ENCODE results near the gene PSME3IP1. TPM values are rescaled to one million over a fixed set of nuclear protein-coding genes. Genes with fewer than 3 reads are reported as not detected.

The PSME3IP1 gene
- total and polyA plus RNA-seq, 9 donors = 38.0 to 147 (median 59.3) TPM

GRCh38 chr16:57213462-57213861 lies 27.6 kb upstream of the PSME3IP1 start:
- no peak overlapping the region for H3K27ac ChIP-seq
- no peaks in the 10 kb centered on the region for H3K36me3 ChIP-seq

GRCh38 chr16:57209780-57210179 lies 23.9 kb upstream of the PSME3IP1 start:
- Histone ChIP-seq H3K4me1 (ENCODE audit: insufficient read depth) (no peaks in the 10 kb centered on the region), H3K27ac (no peak overlapping the region), H3K9me3 (no peaks in the 10 kb centered on the region), H3K27me3 (no peaks in the 10 kb centered on the region), H3K4me3 (no peak overlapping the region), H3K36me3 (no peaks in the 10 kb centered on the region)
- no peak for TF ChIP-seq EP300 (IDR thresholded peaks at IDR 0.05)
- no peak for TF ChIP-seq POLR2A (IDR thresholded peaks at IDR 0.05)
- no peak for TF ChIP-seq CTCF (IDR thresholded peaks at IDR 0.05)
- intact Hi-C loops (cut with DNase I) = no loop called here
- WGBS, 3 donors = 94 to 99% (median 98%) methylated on average over 5 of the region's 5 CpGs
- DNase-seq = no peak

More at GRCh38 chr16:57213462-57213861, 27.6 kb upstream of the PSME3IP1 start:
- Histone ChIP-seq H3K4me1 (ENCODE audit: insufficient read depth) (no peaks in the 10 kb centered on the region), H3K9me3 (peaks cover 0 to 4% of the 10 kb centered on the region in 2 donors), H3K4me3 (no peak overlapping the region), H3K27me3 (no peaks in the 10 kb centered on the region)
- no peak for TF ChIP-seq POLR2A (IDR thresholded peaks at IDR 0.05)
- no peak for TF ChIP-seq EP300 (IDR thresholded peaks at IDR 0.05)
- TF ChIP-seq CTCF (IDR thresholded peaks at IDR 0.05) = no peak
- WGBS, 3 donors = 85 to 97% (median 96%) methylated on average over 1 of the region's 1 CpG
- intact Hi-C loops (cut with DNase I) = no loop called here
- DNase-seq = no peak

DNA sequence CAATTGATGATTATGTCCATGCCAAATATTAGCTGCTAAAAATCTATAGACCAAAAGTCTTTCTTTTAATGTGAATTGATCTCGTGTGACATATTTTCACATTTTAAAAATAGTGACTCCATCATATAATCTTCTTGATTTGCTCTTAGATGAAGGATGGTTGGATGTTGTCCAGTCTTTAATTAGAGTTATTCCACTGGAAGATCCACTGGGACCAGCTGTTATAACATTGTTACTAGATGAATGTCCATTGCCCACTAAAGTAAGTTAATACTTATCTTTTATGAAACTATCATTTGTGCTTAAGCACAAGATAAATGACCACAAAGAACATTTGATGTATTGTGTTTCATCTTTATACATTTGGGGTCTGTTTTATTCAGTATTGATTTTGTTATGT lies 23.1 kb upstream of the PSME3IP1 start:
- Histone ChIP-seq H3K9me3 (no peaks in the 10 kb centered on the region), H3K36me3 (no peaks in the 10 kb centered on the region), H3K4me1 (ENCODE audit: insufficient read depth) (no peaks in the 10 kb centered on the region), H3K27ac (no peak overlapping the region), H3K4me3 (no peak overlapping the region), H3K27me3 (no peaks in the 10 kb centered on the region)
- 86 to 98% (median 97%) methylated on average over 1 of the region's 1 CpG for WGBS, 3 donors
- DNase-seq = no peak
- TF ChIP-seq POLR2A (IDR thresholded peaks at IDR 0.05) (no peak), CTCF (IDR thresholded peaks at IDR 0.05) (no peak), EP300 (IDR thresholded peaks at IDR 0.05) (no peak)
- intact Hi-C loops (cut with DNase I) = no loop called here

DNA sequence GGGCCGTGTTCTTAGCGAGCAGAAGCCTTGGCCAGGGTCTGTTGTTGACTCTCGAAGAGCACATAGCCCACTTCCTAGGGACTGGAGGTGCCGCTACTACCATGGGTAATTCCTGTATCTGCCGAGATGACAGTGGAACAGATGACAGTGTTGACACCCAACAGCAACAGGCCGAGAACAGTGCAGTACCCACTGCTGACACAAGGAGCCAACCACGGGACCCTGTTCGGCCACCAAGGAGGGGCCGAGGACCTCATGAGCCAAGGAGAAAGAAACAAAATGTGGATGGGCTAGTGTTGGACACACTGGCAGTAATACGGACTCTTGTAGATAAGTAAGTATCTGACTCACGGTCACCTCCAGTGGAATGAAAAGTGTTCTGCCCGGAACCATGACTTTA lies 18.8 kb upstream of the PSME3IP1 start:
- TF ChIP-seq CTCF (IDR thresholded peaks at IDR 0.05) (no peak), POLR2A (IDR thresholded peaks at IDR 0.05) (no peak), EP300 (IDR thresholded peaks at IDR 0.05) (no peak)
- Histone ChIP-seq H3K36me3 (no peaks in the 10 kb centered on the region), H3K27ac (no peak overlapping the region), H3K4me3 (no peak overlapping the region), H3K27me3 (no peaks in the 10 kb centered on the region), H3K9me3 (no peaks in the 10 kb centered on the region), H3K4me1 (ENCODE audit: insufficient read depth) (no peaks in the 10 kb centered on the region)
- WGBS, 3 donors = 89 to 92% (median 90%) methylated on average over 12 of the region's 12 CpGs
- DNase-seq = no peak
- intact Hi-C loops (cut with DNase I) = no loop called here
